ENCODE data around the gene MDM2.
"Not testable (repeated sequence)": the region's sequence is repeated elsewhere in the genome, so short reads cannot be mapped to it uniquely, and the experiment has no call there.

MDM2 gene

DNA sequence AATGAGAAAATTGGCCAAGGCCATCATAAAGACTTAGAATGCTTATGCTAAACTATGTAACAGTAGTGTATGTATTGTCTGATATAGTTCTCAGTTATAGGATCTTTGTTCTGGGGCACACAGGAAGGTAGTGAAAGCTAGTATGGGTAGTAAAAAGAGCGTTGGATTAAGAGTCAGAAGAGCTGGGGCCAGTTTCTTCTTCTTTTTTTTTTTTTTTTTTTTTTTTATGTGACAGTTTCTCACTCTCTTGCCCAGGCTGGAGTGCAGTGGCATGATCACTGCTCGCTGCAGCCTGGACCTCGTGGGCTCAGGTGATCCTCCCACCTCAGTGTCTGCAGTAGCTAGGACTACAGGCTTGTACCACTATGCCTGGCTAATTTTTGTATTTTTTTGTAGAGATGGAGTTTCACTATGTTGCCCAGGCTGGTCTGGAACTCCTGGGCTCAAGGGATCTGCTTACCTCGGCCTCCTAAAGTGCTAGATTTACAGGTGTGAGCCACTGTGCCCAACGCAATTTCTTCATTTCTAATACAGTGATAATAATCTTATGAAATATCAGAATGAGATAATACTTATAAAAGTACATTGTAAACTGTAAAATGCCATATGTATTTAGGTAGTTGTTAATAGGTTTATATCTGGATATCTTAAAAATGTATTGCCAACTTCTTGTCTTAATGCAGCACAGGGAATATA lies 7.4 kb downstream of the MDM2 start:
- DNase-seq (ENCODE audit: low spot score): no peak
- TF ChIP-seq, protein P1, sequence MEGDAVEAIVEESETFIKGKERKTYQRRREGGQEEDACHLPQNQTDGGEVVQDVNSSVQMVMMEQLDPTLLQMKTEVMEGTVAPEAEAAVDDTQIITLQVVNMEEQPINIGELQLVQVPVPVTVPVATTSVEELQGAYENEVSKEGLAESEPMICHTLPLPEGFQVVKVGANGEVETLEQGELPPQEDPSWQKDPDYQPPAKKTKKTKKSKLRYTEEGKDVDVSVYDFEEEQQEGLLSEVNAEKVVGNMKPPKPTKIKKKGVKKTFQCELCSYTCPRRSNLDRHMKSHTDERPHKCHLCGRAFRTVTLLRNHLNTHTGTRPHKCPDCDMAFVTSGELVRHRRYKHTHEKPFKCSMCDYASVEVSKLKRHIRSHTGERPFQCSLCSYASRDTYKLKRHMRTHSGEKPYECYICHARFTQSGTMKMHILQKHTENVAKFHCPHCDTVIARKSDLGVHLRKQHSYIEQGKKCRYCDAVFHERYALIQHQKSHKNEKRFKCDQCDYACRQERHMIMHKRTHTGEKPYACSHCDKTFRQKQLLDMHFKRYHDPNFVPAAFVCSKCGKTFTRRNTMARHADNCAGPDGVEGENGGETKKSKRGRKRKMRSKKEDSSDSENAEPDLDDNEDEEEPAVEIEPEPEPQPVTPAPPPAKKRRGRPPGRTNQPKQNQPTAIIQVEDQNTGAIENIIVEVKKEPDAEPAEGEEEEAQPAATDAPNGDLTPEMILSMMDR (IDR thresholded peaks at IDR 0.05; ENCODE audit: extremely low read depth, missing control alignments): no peak

DNA sequence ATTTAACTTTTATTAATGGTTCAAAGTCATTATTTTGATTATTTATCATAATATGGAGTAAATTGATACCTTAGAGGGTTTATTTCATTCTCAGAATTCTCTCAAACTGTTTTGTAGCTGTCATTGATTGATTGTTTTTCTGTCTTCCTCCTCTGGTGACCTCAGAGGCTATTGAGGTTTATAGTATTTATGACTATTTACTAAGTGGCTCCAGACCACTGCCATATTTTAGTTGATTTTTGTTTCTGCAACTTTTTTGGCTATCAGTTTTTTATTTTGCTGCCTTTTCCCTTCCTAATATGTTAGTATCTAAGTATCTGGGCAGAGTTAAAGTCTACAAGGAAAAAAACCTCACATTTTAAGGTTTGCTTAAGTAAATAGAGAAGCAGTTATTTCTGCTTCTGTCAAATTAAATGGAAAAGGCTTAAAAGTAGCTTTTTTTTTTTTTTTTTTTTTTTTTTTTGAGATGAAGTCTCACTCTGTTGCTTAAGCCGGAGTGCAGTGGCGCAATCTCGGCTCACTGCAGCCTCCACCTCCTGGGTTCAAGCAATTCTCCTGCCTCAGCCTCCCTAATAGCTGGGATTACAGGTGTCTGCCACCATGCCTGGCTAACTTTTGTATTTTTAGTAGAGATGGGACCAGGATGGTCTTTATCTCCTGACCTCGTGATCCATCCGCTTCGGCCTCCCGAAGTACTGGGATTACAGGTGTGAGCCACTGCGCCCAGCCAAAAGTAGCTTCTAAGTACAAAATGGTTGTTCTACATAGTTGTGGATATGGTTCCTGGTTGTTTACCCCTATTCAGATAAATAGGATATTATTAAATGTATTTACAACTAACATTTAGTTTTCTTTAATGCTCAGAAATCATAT lies 8.2 kb downstream of the MDM2 start:
- TF ChIP-seq, protein P1 (IDR thresholded peaks at IDR 0.05; ENCODE audit: extremely low read depth, missing control alignments): no peak
- DNase-seq (ENCODE audit: low spot score): no peak

DNA sequence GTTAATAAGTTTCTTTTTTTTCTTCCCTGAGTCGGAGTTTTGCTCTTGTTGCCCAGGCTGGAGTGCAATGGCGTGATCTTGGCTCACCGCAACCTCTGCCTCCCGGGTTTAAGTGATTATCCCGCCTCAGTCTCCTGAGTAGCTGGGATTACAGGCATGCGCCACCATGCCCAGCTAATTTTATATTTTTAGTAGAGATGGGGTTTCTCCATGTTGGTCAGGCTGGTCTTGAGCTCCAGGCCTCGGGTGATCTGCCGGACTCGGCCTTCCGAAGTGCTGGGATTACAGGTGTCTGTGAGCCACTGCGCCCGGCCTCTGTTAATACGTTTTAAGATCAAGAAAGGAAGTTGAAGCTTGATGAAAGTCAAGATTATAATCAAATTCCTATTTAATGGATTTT lies 11.5 kb downstream of the MDM2 start:
- not testable (repeated sequence) for DNase-seq (ENCODE audit: low spot score)

DNA sequence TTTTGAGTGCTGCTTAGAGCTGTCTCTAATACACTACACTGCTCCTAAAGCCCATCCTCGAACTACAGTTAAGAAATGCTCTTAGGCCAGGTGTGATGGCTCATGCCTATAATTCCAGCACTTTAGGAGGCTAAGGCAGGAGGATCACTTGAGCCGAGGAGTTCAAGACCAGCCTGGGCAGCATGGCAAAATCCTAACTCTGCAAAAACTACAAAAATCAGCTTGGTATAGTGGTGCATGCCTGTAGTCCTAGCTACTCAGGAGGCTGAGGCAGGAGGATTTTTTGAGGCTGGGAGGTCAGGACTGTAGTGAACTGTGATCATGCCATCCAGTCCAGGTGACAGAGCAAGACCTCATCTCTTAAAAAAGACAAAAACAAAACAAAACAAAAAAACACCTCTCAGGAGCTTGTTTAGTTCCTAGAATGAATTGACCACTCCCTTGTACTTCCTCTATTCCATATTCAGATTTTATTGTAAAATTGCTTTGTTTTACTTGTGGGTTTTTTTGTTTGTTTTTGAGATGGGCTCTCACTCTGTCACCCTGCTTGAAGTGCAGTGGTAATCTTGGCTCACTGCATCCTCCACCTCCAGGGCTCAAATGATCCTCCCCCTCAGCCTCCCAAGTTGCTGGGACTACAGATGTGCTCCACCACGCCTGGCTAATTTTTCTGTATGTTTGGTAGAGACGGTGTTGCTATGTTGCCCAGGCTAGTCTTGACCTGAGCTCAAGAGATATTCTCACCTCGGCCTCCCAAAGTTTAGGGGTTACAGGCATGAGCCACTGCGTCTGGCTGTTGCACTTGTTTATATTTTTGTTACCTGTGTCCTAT lies 13.6 kb downstream of the MDM2 start:
- no peak for DNase-seq (ENCODE audit: low spot score)
- TF ChIP-seq, protein P1 (IDR thresholded peaks at IDR 0.05; ENCODE audit: extremely low read depth, missing control alignments): no peak

DNA sequence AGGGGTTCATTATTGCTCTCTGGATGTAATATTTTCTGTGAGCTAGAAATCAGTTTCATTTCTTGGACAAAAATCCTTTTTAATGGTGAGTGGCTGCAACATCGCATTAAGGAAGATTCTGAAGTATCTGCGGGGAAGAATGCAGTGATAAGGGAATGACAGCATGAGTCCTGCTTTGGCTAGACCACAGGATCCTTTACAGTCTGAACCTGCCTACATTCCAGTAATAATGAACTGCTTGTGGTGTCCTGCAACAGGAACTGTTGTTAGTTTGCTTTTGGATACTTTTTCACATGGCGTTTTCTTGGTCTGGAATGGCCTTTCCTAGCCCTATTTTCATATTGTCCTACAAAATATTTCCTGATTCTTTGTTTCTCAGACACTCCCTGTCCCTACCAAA lies 15.7 kb downstream of the MDM2 start:
- TF ChIP-seq, protein P1 (IDR thresholded peaks at IDR 0.05; ENCODE audit: extremely low read depth, missing control alignments): no peak
- no peak for DNase-seq (ENCODE audit: low spot score)

DNA sequence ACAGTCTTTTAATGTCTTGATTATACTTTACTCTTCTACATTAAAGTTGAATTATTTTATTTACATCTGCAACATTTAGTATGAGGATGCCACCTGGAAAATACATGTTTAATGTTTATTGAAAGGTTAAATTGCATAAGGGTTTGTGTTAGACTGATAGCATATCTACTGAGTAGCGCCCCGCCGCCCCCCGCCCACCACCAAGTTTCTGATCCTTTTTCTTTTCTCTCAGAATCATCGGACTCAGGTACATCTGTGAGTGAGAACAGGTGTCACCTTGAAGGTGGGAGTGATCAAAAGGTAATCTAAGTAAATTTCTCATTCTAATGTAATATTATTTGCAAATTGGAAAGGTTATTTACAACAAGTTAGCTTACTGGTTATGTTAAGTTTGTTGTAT lies 16.2 kb downstream of the MDM2 start:
- TF ChIP-seq, protein P1 (IDR thresholded peaks at IDR 0.05; ENCODE audit: extremely low read depth, missing control alignments): no peak
- no peak for DNase-seq (ENCODE audit: low spot score)

DNA sequence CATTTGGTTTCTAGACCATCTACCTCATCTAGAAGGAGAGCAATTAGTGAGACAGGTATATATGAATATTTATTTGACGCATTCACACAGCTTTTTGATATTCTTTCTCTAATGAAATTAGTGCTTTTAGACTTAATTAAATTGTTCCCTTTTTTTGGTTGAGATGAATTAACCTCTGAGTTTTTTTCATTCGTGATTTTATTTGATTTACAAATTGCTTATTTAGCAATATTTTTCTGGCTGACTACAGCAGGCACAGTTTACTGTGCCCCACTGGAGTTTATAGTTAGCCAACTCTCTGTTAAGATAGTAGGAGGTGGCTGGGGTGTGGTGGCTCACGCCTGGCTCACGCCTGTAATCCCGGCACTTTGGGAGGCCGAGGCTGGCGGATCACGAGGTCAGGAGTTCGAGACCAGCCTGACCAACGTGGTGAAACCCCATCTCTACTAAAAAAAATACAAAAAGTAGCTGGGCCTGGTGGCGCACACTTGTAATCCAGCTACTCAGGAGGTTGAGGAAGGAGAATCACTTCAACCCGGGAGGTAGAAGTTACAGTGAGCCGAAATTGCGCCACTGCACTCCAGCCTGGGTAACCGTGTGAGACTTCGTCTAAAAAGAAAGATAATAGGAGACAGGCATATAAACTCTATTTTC lies 16.7 kb downstream of the MDM2 start:
- TF ChIP-seq, protein P1 (IDR thresholded peaks at IDR 0.05; ENCODE audit: extremely low read depth, missing control alignments): no peak

More for the DNA sequence above, 16.7 kb downstream of the MDM2 start:
- DNase-seq (ENCODE audit: low spot score): no peak

Data from GM20000 (cell line).